ENCODE measurements around the gene SH3BP1.
"Not testable (repeated sequence)": the region's sequence is repeated elsewhere in the genome, so short reads cannot be mapped to it uniquely, and the experiment has no call there.

SH3BP1 gene

GRCh38 chr22:37690901-37691504 is 51.5 kb downstream of the SH3BP1 start:
- no peak overlapping the region for H3K4me3 ChIP-seq (ENCODE audit: low read depth, low read length)
- no peak for DNase-seq (ENCODE audit: low read depth)
- TF ChIP-seq CTCF (IDR thresholded peaks at IDR 0.05; ENCODE audit: control insufficient read depth, extremely low read depth, insufficient read depth) = no peak

- no peak for TF ChIP-seq CTCF (IDR thresholded peaks at IDR 0.05; ENCODE audit: control insufficient read depth, extremely low read depth, insufficient read depth)
- DNase-seq (ENCODE audit: low read depth) = no peak
- H3K4me3 ChIP-seq (ENCODE audit: low read depth, low read length) = no peak overlapping the region
Observed at GRCh38 chr22:37692627-37693285, 53.3 kb downstream of the SH3BP1 start.

GRCh38 chr22:37694131-37694530 is 54.7 kb downstream of the SH3BP1 start:
- H3K4me3 ChIP-seq (ENCODE audit: low read depth, low read length); DNase-seq (ENCODE audit: low read depth): not testable (repeated sequence)

GRCh38 chr22:37696260-37696656 is 56.8 kb downstream of the SH3BP1 start:
- H3K4me3 ChIP-seq (ENCODE audit: low read depth, low read length) = peak overlapping the region; percentile 45
- not testable (repeated sequence) for DNase-seq (ENCODE audit: low read depth)

GRCh38 chr22:37696657-37697537 is 57.4 kb downstream of the SH3BP1 start, which contains the start of gene TRIOBP:
Gene TRIOBP, plus strand, starts transcription at chr22:37697048. Its CDS starts 4,318 bp downstream, at chr22:37701366.
- peak; percentile 89 for DNase-seq (ENCODE audit: low read depth)
- TF ChIP-seq CTCF (IDR thresholded peaks at IDR 0.05; ENCODE audit: control insufficient read depth, extremely low read depth, insufficient read depth) = peak; percentile 60
- H3K4me3 ChIP-seq (ENCODE audit: low read depth, low read length) = peak within 1 kb of the TSS; percentile 45

- DNase-seq (ENCODE audit: low read depth) = no peak
- no peak for TF ChIP-seq CTCF (IDR thresholded peaks at IDR 0.05; ENCODE audit: control insufficient read depth, extremely low read depth, insufficient read depth)
- peak overlapping the region; percentile 45 for H3K4me3 ChIP-seq (ENCODE audit: low read depth, low read length)
Observed at GRCh38 chr22:37697538-37697835, 58.0 kb downstream of the SH3BP1 start.

- no peak for TF ChIP-seq CTCF (IDR thresholded peaks at IDR 0.05; ENCODE audit: control insufficient read depth, extremely low read depth, insufficient read depth)
- DNase-seq (ENCODE audit: low read depth) = no peak
- no peak overlapping the region for H3K4me3 ChIP-seq (ENCODE audit: low read depth, low read length)
Observed at GRCh38 chr22:37701141-37701786, 61.8 kb downstream of the SH3BP1 start.

All from LNCaP clone FGC (cell line).